Muscle layer of colon (tissue), 2 donors: ENCODE data around the gene BACH2.
"Not testable (repeated sequence)": the region's sequence is repeated elsewhere in the genome, so short reads cannot be mapped to it uniquely, and the experiment has no call there.

ENCODE experiments used
- H3K27ac ChIP-seq: one replicate; pipeline ENCODE4 v1.7.0; 2013; ENCODE audit warnings: low read depth, mild to moderate bottlenecking, low read length, moderate library complexity
- H3K27me3 ChIP-seq, 2 donors: one replicate each; pipeline ENCODE4 v1.7.0; 2013; ENCODE audit warnings: low read length in 2 of 2, mild to moderate bottlenecking in 2 of 2; ENCODE audit not compliant: insufficient read depth in 2 of 2, control insufficient read depth in 1 of 2
- H3K36me3 ChIP-seq: one replicate; pipeline ENCODE4 v1.7.0; 2013; ENCODE audit warnings: mild to moderate bottlenecking, low read length; ENCODE audit not compliant: insufficient read depth
- H3K4me1 ChIP-seq: one replicate; pipeline ENCODE4 v1.7.0; 2013; ENCODE audit warnings: mild to moderate bottlenecking, low read length; ENCODE audit not compliant: insufficient read depth
- H3K4me3 ChIP-seq, 2 donors: one replicate each; pipeline ENCODE4 v1.7.0; 2013; ENCODE audit warnings: low read length in 2 of 2, low read depth in 1 of 2, mild to moderate bottlenecking in 1 of 2, moderate library complexity in 1 of 2
- H3K9ac ChIP-seq: one replicate; pipeline ENCODE4 v1.7.0; 2013; ENCODE audit warnings: low read length
- H3K9me3 ChIP-seq: one replicate; pipeline ENCODE4 v1.7.0; 2013; ENCODE audit warnings: mild to moderate bottlenecking, low read length
- donor health status: abdominal sarcoma.
- donor health status: Adenocarcinoma of cecum.

Gene BACH2

GRCh38 chr6:90036963-90037362, 259.7 kb downstream of the BACH2 start:
- Histone ChIP-seq H3K27me3 (no peaks in the 10 kb centered on the region), H3K36me3 (no peaks in the 10 kb centered on the region), H3K9me3 (no peaks in the 10 kb centered on the region), H3K4me1 (peaks cover 8% of the 10 kb centered on the region), H3K9ac (no peak overlapping the region), H3K4me3 (no peak overlapping the region), H3K27ac (no peak overlapping the region)

DNA sequence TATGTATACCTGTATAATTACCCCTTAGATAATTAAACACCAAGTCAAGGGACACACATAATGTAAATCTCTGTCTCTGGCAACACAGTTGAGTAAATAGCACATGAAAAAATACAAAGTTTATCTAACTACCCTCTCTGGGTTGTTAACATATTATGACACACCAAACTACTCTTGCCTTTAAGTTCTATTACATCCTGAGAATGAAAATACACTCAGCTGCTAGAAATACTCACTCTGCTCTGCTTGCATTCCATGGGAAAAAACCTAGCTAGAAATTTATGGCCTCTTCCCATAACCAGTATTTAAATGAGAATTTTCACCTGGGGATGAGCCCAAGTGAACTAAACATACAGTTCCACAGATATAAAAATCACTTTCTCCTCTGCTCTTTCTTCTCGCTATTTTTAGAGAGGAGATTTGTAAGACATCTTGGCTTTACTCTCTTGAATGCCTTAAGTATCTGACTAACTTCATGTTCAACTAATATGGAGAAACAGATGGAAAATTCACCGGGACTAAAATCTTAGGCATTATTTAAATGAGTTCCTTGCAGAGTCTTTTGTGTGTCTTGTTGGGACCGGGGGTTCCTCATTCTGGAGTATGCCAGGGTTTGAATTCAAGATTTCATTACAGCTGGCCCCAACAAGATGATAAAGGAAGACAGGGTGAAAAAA, 261.5 kb downstream of the BACH2 start:
- H3K9ac ChIP-seq = no peak overlapping the region
- no peak overlapping the region for H3K27ac ChIP-seq
- H3K4me3 ChIP-seq = no peak overlapping the region
- no peaks in the 10 kb centered on the region for H3K27me3 ChIP-seq
- no peaks in the 10 kb centered on the region for H3K9me3 ChIP-seq
- H3K36me3 ChIP-seq = no peaks in the 10 kb centered on the region
- peaks cover 8% of the 10 kb centered on the region for H3K4me1 ChIP-seq

GRCh38 chr6:90033746-90034271, 262.8 kb downstream of the BACH2 start:
- H3K27me3 ChIP-seq = no peaks in the 10 kb centered on the region
- H3K36me3 ChIP-seq = no peaks in the 10 kb centered on the region
- H3K4me1 ChIP-seq = peaks cover 8% of the 10 kb centered on the region
- H3K27ac ChIP-seq = no peak overlapping the region
- no peak overlapping the region for H3K4me3 ChIP-seq
- H3K9me3 ChIP-seq = no peaks in the 10 kb centered on the region
- no peak overlapping the region for H3K9ac ChIP-seq

DNA sequence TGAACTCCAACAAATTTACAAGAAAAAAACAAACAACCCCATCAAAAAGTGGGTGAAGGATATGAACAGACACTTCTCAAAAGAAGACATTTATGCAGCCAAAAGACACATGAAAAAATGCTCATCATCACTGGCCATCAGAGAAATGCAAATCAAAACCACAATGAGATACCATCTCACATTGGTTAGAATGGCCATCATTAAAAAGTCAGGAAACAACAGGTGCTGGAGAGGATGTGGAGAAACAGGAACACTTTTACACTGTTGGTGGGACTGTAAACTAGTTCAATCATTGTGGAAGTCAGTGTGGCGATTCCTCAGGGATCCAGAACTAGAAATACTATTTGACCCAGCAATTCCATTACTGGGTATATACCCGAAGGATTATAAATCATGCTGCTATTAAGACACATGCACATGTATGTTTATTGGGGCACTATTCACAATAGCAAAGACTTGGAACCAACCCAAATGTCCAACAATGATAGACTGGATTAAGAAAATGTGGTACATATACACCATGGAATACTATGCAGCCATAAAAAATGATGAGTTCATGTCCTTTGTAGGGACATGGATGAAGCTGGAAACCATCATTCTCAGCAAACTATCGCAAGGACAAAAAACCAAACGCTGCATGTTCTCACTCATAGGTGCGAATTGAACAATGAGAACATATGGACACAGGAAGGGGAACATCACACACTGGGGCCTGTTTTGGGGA, 264.0 kb downstream of the BACH2 start:
- H3K9ac ChIP-seq, H3K4me3 ChIP-seq, H3K27me3 ChIP-seq, H3K36me3 ChIP-seq, H3K4me1 ChIP-seq, H3K9me3 ChIP-seq, H3K27ac ChIP-seq: not testable (repeated sequence)

GRCh38 chr6:90028995-90029635, 267.5 kb downstream of the BACH2 start:
- Histone ChIP-seq H3K36me3 (no peaks in the 10 kb centered on the region), H3K9me3 (no peaks in the 10 kb centered on the region), H3K9ac (no peak overlapping the region), H3K27me3 (no peaks in the 10 kb centered on the region), H3K4me1 (no peaks in the 10 kb centered on the region), H3K4me3 (no peak overlapping the region), H3K27ac (no peak overlapping the region)

DNA sequence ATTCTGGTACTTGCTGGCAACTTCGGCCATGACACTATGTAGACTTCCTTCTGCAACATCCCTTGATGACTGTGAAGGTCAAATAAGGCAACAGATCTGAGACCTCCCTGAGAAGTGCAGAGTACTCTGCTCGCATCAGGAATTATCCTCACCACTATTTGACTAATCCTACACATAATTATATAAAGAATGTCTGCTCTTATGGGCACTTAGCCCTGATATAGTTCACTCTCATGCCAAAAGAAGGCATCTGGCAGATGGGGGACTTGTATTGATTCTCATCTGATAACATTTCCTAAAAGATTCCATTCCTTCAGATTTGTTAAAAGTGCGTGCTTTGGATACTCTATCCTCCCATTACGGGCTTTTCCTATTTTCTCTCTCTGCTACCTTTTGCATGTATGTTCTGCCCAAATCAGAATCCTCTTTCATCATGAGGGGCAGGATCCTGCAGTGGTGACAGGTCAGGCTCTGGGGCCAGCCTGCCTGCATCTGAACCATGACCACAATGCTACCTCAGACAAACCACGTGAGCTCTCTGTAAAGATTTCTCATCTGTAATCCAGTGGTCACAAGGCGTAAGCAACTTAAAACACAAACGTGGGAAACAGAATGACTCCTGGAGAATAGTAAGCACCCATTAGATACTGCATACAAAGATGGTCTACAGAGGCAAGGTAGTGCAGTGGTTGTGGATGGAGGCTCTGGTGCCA, 268.4 kb downstream of the BACH2 start:
- no peak overlapping the region for H3K4me3 ChIP-seq
- no peaks in the 10 kb centered on the region for H3K4me1 ChIP-seq
- H3K9me3 ChIP-seq = no peaks in the 10 kb centered on the region
- H3K27ac ChIP-seq = no peak overlapping the region
- no peaks in the 10 kb centered on the region for H3K27me3 ChIP-seq
- no peak overlapping the region for H3K9ac ChIP-seq
- no peaks in the 10 kb centered on the region for H3K36me3 ChIP-seq

DNA sequence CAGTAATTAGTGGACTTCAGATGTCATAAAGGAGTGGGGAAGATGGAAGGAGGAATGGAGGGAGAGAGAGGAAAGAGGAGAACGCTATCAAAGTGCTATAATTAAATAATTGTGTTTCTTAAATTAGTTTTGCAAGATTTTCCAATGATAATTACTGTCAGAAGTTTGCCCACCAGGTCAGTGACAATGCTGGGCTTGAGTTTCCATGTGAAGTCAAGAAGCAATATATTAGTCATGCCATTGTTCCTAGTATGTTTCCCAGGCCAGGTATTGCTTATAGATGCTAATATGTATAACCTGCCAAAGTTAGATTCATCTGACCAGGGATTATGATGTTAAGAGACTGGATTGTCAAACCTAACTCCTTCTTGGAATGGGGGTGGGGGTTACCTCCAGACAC, 270.4 kb downstream of the BACH2 start:
- Histone ChIP-seq H3K36me3 (no peaks in the 10 kb centered on the region), H3K9me3 (no peaks in the 10 kb centered on the region), H3K4me3 (no peak overlapping the region), H3K9ac (no peak overlapping the region), H3K4me1 (no peaks in the 10 kb centered on the region), H3K27ac (no peak overlapping the region), H3K27me3 (no peaks in the 10 kb centered on the region)

GRCh38 chr6:90025523-90026061, 271.1 kb downstream of the BACH2 start:
- Histone ChIP-seq H3K9me3 (no peaks in the 10 kb centered on the region), H3K4me1 (no peaks in the 10 kb centered on the region), H3K27me3 (no peaks in the 10 kb centered on the region), H3K4me3 (no peak overlapping the region), H3K9ac (no peak overlapping the region), H3K27ac (no peak overlapping the region), H3K36me3 (no peaks in the 10 kb centered on the region)

GRCh38 chr6:90024633-90025032, 272.0 kb downstream of the BACH2 start:
- H3K9ac ChIP-seq = no peak overlapping the region
- H3K4me1 ChIP-seq = no peaks in the 10 kb centered on the region
- no peak overlapping the region for H3K27ac ChIP-seq
- no peaks in the 10 kb centered on the region for H3K9me3 ChIP-seq
- no peaks in the 10 kb centered on the region for H3K27me3 ChIP-seq
- H3K4me3 ChIP-seq = no peak overlapping the region
- no peaks in the 10 kb centered on the region for H3K36me3 ChIP-seq

DNA sequence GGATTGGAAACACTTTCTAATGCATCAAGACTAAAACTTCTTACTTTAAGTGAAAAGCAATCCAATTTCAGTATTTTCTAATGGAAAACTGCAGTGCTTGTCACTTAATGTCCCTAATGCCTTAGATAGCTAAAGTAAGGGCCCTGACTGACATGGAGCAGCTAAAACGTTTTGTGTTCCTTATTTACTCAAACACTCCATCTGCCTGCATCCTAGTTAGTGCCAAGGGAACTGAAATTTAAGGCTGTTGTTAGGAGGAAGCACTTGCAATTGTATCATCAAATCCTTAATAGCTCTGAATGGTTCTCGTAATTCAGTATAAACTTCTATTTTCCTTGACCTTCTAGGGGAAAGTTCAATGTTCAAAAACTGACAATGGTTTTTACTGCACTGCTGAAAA, 274.9 kb downstream of the BACH2 start:
- Histone ChIP-seq H3K27me3 (no peaks in the 10 kb centered on the region), H3K9ac (no peak overlapping the region), H3K27ac (no peak overlapping the region), H3K4me3 (no peak overlapping the region), H3K4me1 (no peaks in the 10 kb centered on the region), H3K9me3 (no peaks in the 10 kb centered on the region), H3K36me3 (no peaks in the 10 kb centered on the region)

DNA sequence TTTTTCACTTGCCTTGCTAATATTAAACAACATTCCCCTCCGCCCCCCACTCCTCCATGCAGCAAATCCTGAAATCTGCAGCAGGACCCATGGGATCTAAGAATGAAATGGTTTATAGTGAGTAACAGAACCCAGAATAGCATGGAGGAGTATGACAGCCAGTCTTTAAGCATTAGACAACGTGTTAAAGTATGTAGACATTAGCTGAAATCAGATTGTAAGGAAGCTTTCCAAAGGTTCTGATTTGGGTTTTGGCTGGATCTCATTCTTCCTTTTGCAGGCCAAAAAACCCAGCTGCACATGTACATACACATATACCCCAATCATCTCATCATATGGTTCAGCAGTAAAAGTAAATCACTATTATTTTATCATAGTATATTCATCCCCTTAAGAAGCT, 275.9 kb downstream of the BACH2 start:
- Histone ChIP-seq H3K27me3 (no peaks in the 10 kb centered on the region), H3K9me3 (no peaks in the 10 kb centered on the region), H3K4me1 (no peaks in the 10 kb centered on the region), H3K27ac (no peak overlapping the region), H3K9ac (no peak overlapping the region), H3K4me3 (no peak overlapping the region), H3K36me3 (no peaks in the 10 kb centered on the region)
